ENCODE measurements around the gene HCN2.

The HCN2 gene

DNA sequence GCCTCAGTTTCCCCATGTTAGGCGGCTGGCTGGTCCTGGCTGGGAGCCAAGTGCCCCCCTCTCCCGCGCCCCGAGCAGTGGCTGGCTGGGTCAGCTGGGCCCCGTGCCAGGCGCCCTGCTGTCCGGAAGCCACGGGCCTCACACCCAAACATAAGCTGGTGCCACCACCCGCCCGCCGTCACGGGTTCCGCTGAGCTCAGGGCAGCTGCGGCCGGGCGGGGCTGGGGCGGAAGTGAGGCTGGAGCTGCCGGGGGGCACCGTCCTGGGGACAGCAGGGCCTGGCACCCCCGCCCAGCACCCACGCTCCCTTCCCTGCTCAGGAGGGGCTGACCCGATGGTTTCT is 19.3 kb downstream of the HCN2 start:
- Histone ChIP-seq H3K9me2 (replicated peaks; ENCODE audit: insufficient read depth, low read length) (no peaks in the 10 kb centered on the region), H3K4me2 (ENCODE audit: low read depth, low read length, poor library complexity, severe bottlenecking) (no peak overlapping the region), H4K20me1 (ENCODE audit: low read depth, low read length) (no peaks in the 10 kb centered on the region), H3F3A (ENCODE audit: insufficient read depth) (no peaks in the 10 kb centered on the region), H3K36me3 (ENCODE audit: low read length) (no peaks in the 10 kb centered on the region), H3K9ac (ENCODE audit: low read length) (no peak overlapping the region), H3K27ac (ENCODE audit: low read depth, low read length) (no peak overlapping the region), H3K79me2 (ENCODE audit: insufficient read depth, low read length) (no peaks in the 10 kb centered on the region), H2AFZ (ENCODE audit: low read depth, low read length, severe bottlenecking) (no peak overlapping the region), H3K27me3 (ENCODE audit: low read length) (no peaks in the 10 kb centered on the region), H3K4me3 (ENCODE audit: insufficient read depth, low read length, poor library complexity, severe bottlenecking) (no peak overlapping the region), H3K9me3 (ENCODE audit: insufficient read depth, low read length) (no peaks in the 10 kb centered on the region)
- TF ChIP-seq EZH2phosphoT487 (conservative IDR thresholded peaks at IDR 0.05; ENCODE audit: low read length) = no peak
- TF ChIP-seq, protein P1, sequence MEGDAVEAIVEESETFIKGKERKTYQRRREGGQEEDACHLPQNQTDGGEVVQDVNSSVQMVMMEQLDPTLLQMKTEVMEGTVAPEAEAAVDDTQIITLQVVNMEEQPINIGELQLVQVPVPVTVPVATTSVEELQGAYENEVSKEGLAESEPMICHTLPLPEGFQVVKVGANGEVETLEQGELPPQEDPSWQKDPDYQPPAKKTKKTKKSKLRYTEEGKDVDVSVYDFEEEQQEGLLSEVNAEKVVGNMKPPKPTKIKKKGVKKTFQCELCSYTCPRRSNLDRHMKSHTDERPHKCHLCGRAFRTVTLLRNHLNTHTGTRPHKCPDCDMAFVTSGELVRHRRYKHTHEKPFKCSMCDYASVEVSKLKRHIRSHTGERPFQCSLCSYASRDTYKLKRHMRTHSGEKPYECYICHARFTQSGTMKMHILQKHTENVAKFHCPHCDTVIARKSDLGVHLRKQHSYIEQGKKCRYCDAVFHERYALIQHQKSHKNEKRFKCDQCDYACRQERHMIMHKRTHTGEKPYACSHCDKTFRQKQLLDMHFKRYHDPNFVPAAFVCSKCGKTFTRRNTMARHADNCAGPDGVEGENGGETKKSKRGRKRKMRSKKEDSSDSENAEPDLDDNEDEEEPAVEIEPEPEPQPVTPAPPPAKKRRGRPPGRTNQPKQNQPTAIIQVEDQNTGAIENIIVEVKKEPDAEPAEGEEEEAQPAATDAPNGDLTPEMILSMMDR (IDR thresholded peaks at IDR 0.05; ENCODE audit: insufficient read depth, low read length, poor library complexity, severe bottlenecking) = no peak

DNA sequence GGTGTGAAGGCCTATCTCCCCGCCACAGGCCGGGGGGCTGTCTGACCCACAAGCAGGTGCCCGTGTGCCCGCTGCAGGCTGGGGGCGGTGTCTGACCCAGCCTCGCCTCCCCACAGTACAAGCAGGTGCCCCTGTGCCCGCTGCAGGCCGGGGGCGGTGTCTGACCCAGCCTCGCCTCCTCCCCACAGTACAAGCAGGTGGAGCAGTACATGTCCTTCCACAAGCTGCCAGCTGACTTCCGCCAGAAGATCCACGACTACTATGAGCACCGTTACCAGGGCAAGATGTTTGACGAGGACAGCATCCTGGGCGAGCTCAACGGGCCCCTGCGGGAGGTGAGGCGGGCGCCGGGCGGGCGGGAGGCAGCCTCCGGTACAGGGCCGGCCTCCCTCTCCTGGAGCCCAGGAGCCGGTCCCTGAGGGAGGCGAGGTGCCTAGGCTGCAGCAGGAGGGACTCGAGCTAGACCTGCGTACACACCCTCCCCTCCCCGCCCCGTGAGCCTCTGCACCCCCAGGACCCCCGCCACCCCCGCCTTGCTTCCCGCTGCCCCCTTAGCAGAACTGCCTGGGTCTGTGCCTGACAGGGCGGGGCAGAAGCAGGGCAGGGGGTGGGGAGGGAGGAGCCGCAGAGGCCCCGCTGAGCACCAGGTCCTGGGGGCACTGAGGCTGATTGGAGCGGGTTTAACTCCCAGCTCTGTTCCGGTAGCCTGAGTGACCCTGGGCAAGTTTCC is 20.6 kb downstream of the HCN2 start:
- no peaks in the 10 kb centered on the region for H3K9me3 ChIP-seq (ENCODE audit: insufficient read depth, low read length)
- H3K9me2 ChIP-seq (replicated peaks; ENCODE audit: insufficient read depth, low read length) = no peaks in the 10 kb centered on the region
- H3K36me3 ChIP-seq (ENCODE audit: low read length) = no peaks in the 10 kb centered on the region
- H4K20me1 ChIP-seq (ENCODE audit: low read depth, low read length) = no peaks in the 10 kb centered on the region
- H3K79me2 ChIP-seq (ENCODE audit: insufficient read depth, low read length) = no peaks in the 10 kb centered on the region
- H3K4me3 ChIP-seq (ENCODE audit: insufficient read depth, low read length, poor library complexity, severe bottlenecking) = no peak overlapping the region
- peak overlapping the region; percentile 17 for H2AFZ ChIP-seq (ENCODE audit: low read depth, low read length, severe bottlenecking)
- H3K4me2 ChIP-seq (ENCODE audit: low read depth, low read length, poor library complexity, severe bottlenecking) = peak overlapping the region; percentile 18
- H3K9ac ChIP-seq (ENCODE audit: low read length) = peak overlapping the region; percentile 42
- no peaks in the 10 kb centered on the region for H3F3A ChIP-seq (ENCODE audit: insufficient read depth)
- no peaks in the 10 kb centered on the region for H3K27me3 ChIP-seq (ENCODE audit: low read length)
- H3K27ac ChIP-seq (ENCODE audit: low read depth, low read length) = peak overlapping the region; percentile 49
- TF ChIP-seq, protein P1 (IDR thresholded peaks at IDR 0.05; ENCODE audit: insufficient read depth, low read length, poor library complexity, severe bottlenecking) = no peak
- TF ChIP-seq EZH2phosphoT487 (conservative IDR thresholded peaks at IDR 0.05; ENCODE audit: low read length) = no peak

DNA sequence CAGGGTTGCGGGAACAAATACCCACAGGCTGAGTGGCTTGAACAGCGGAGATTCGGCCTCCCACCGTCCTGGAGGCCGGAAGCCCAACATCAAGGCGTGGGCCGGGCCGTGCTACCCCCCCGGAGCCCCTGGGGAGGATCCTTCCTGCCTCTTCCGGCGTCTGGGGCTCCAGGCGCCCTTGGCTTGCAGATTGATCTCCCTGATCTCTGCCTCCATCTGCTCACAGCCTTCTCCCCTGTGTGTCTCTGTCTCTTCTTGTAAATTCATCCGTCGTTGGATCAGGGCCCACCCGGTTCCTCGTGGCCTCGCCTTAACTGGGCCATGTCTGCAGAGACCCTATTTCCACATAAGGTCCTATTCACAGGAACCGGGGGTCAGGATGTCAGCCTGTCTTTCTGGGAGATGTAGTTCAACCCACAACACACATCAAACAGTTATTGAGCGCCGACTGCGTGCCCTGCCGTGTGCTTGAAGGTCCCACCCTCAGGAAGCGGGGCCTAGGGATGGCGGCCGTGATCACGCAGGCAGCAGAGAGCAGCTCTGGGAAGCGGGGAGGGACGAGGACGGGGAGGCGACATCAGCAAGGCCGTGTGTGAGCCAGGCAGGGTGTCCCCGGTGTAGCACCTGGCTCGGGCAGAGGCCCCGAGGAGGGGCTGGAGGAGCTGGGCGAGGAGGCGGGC is 21.3 kb downstream of the HCN2 start:
- Histone ChIP-seq H3K9me3 (ENCODE audit: insufficient read depth, low read length) (no peaks in the 10 kb centered on the region), H3K9ac (ENCODE audit: low read length) (peak overlapping the region; percentile 42), H3K27ac (ENCODE audit: low read depth, low read length) (peak overlapping the region; percentile 49), H3K36me3 (ENCODE audit: low read length) (no peaks in the 10 kb centered on the region), H3K4me3 (ENCODE audit: insufficient read depth, low read length, poor library complexity, severe bottlenecking) (no peak overlapping the region), H3K4me2 (ENCODE audit: low read depth, low read length, poor library complexity, severe bottlenecking) (peak overlapping the region; percentile 18), H3F3A (ENCODE audit: insufficient read depth) (no peaks in the 10 kb centered on the region), H3K79me2 (ENCODE audit: insufficient read depth, low read length) (no peaks in the 10 kb centered on the region), H3K27me3 (ENCODE audit: low read length) (no peaks in the 10 kb centered on the region), H2AFZ (ENCODE audit: low read depth, low read length, severe bottlenecking) (peak overlapping the region; percentile 17), H4K20me1 (ENCODE audit: low read depth, low read length) (no peaks in the 10 kb centered on the region), H3K9me2 (replicated peaks; ENCODE audit: insufficient read depth, low read length) (no peaks in the 10 kb centered on the region)
- no peak for TF ChIP-seq EZH2phosphoT487 (conservative IDR thresholded peaks at IDR 0.05; ENCODE audit: low read length)
- TF ChIP-seq, protein P1 (IDR thresholded peaks at IDR 0.05; ENCODE audit: insufficient read depth, low read length, poor library complexity, severe bottlenecking) = no peak
